Endothelial cell (in vitro differentiated cells): Measurements from ENCODE around the gene DNAJC27. TPM values are rescaled to one million over a fixed set of nuclear protein-coding genes. Genes with fewer than 3 reads are reported as not detected.

Experiments
- DNase-seq: peaks from one replicate; pipeline ENCODE4 v3.0.0; 2021; ENCODE audit warnings: low spot score
- H3K27ac Mint-ChIP-seq: one replicate; pipeline ENCODE4 v1.8.0; 2021; ENCODE audit warnings: mixed read lengths, inconsistent platforms; ENCODE audit not compliant: unreplicated experiment
- H3K27me3 Mint-ChIP-seq: one replicate; pipeline ENCODE4 v1.8.0; 2021; ENCODE audit warnings: mild to moderate bottlenecking, moderate library complexity, mixed read lengths, inconsistent platforms; ENCODE audit not compliant: unreplicated experiment
- H3K36me3 Mint-ChIP-seq: one replicate; pipeline ENCODE4 v1.8.0; 2021; ENCODE audit warnings: mild to moderate bottlenecking, low read depth, mixed read lengths, inconsistent platforms; ENCODE audit not compliant: unreplicated experiment
- H3K4me1 Mint-ChIP-seq: one replicate; pipeline ENCODE4 v1.8.0; 2021; ENCODE audit warnings: mild to moderate bottlenecking, mixed read lengths, inconsistent platforms; ENCODE audit not compliant: unreplicated experiment
- H3K4me3 Mint-ChIP-seq: one replicate; pipeline ENCODE4 v1.8.0; 2021; ENCODE audit warnings: mild to moderate bottlenecking, mixed read lengths, inconsistent platforms; ENCODE audit not compliant: unreplicated experiment
- H3K9me3 Mint-ChIP-seq: one replicate; pipeline ENCODE4 v1.8.0; 2021; ENCODE audit warnings: mixed read lengths, inconsistent platforms; ENCODE audit not compliant: unreplicated experiment
- total RNA-seq: library from RNA; stranded (reverse); fragmentation: NEBNext Ultra II Directional; extraction: Animal tissue kit (Norgen Biotek cat#: 25700); gene quantifications from one replicate; pipeline ENCODE4 v1.2.1, GENCODE V29; 2021; ENCODE audit not compliant: unreplicated experiment
- TF ChIP-seq, protein P1 (sequence below): fragments of 200-600 bp; sonication (generic); IDR thresholded peaks from one replicate; pipeline ENCODE4 v1.5.0; 2021; ENCODE audit warnings: antibody characterized with exemption; ENCODE audit not compliant: unreplicated experiment

Gene DNAJC27
- total RNA-seq, 1 donor from 2014 or later, result 3.5 TPM

DNA sequence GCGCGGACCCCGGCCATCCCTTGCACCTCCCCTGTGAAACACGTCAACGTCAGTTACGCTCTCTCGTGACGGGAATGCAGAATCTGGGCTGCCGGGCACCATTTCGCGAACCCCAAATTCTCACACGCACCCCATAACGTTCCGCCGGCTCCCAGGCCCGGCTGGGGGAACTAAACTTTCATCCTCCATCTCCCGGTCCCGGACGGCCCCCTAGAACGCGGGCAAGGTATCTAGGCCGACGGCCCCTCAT, 544 bp downstream of the DNAJC27 start:
- TF ChIP-seq, protein P1, sequence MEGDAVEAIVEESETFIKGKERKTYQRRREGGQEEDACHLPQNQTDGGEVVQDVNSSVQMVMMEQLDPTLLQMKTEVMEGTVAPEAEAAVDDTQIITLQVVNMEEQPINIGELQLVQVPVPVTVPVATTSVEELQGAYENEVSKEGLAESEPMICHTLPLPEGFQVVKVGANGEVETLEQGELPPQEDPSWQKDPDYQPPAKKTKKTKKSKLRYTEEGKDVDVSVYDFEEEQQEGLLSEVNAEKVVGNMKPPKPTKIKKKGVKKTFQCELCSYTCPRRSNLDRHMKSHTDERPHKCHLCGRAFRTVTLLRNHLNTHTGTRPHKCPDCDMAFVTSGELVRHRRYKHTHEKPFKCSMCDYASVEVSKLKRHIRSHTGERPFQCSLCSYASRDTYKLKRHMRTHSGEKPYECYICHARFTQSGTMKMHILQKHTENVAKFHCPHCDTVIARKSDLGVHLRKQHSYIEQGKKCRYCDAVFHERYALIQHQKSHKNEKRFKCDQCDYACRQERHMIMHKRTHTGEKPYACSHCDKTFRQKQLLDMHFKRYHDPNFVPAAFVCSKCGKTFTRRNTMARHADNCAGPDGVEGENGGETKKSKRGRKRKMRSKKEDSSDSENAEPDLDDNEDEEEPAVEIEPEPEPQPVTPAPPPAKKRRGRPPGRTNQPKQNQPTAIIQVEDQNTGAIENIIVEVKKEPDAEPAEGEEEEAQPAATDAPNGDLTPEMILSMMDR, result no peak
- Mint-ChIP-seq H3K27ac (peak overlapping the region; percentile 94), H3K9me3 (no peaks in the 10 kb centered on the region), H3K4me3 (peak overlapping the region; percentile 99), H3K4me1 (peaks cover 9% of the 10 kb centered on the region), H3K36me3 (peaks cover 7% of the 10 kb centered on the region), H3K27me3 (peaks cover 7% of the 10 kb centered on the region)
- peak; percentile 15 for DNase-seq

DNA sequence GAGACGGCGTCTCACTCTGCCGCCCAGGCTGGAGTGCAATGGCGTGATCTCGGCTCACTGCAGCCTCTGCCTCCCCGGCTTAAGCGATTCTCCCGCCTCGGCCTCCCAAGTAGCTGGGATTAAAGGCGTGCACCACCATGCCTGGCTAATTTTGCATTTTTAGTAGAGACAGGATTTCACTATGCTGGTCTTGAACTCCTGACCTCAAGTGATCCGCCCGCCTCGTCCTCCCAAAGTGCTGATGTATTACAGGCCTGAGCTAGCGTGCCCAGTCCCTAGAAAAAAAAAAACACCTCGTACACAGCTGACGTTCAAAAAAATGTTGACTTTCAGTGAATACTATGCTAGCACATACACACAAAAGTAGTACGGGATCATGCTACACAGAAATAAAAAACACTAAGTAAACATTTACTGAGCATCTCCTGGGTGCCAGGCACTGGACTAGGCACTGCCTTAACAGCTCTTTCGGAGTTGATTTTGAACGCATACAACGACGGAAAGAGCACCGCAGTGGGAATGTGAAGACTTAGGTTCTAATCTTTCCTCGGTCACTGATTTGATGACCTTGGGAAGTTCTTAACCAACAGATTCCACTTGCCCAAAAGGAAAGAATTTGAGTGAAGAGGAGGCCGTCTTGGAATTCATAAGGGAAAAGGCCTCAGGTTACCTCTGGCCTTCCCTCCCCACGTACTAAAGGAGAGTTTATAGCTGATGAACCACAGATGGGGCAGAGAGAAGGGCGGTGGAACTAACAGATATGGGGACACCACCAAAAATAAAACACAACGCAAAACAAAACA, 1.1 kb downstream of the DNAJC27 start:
- TF ChIP-seq, protein P1, result no peak
- Mint-ChIP-seq H3K4me3 (peak overlapping the region; percentile 99), H3K4me1 (peaks cover 9% of the 10 kb centered on the region), H3K27ac (peak overlapping the region; percentile 94), H3K9me3 (no peaks in the 10 kb centered on the region), H3K36me3 (peaks cover 11% of the 10 kb centered on the region), H3K27me3 (peaks cover 7% of the 10 kb centered on the region)
- DNase-seq, result no peak

DNA sequence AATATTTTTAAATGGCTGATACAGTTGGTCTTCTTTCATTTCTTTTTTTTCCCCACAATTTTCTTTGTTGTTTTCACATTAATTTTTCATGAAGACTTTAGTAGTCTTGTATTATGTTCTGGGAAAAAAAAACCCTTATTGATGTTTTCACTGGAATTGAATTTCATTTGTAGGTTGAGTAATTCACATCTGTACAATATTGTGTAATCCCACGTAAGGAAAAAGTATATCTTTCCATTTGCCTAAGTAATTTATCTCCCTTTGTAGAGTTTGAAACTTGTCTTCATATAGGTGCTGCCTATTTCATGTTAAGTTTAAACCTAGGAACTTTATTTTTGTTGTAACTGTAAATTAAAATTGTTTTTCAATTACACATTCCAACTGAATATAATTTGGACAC, 2.0 kb downstream of the DNAJC27 start:
- H3K36me3 Mint-ChIP-seq, result peaks cover 13% of the 10 kb centered on the region
- no peak overlapping the region for H3K4me3 Mint-ChIP-seq
- H3K27me3 Mint-ChIP-seq, result peaks cover 7% of the 10 kb centered on the region
- TF ChIP-seq, protein P1, result no peak
- no peak for DNase-seq
- peaks cover 9% of the 10 kb centered on the region for H3K4me1 Mint-ChIP-seq
- no peak overlapping the region for H3K27ac Mint-ChIP-seq
- H3K9me3 Mint-ChIP-seq, result no peaks in the 10 kb centered on the region

DNA sequence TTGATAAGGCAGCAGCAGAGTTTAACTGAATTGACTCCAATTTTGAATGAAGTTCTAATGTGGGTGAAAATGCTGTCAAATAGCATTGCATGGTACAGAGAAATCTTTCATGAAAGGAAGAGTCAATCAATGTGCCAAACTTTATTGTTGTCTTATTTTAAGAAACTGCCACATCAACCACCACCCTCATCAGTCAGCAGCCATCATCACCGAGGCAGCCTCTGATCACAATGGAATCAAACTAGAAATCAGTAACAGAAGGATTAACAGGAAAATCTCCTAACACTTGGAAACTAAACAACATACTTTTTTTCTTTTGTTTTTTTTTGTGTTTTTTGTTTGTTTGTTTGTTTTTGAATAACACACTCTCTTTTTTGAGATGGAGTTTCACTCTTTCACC, 9.9 kb downstream of the DNAJC27 start:
- peaks cover 39% of the 10 kb centered on the region for H3K36me3 Mint-ChIP-seq
- no peak for DNase-seq
- H3K27ac Mint-ChIP-seq, result no peak overlapping the region
- H3K9me3 Mint-ChIP-seq, result no peaks in the 10 kb centered on the region
- H3K4me1 Mint-ChIP-seq, result peaks cover 8% of the 10 kb centered on the region
- H3K4me3 Mint-ChIP-seq, result no peak overlapping the region
- no peaks in the 10 kb centered on the region for H3K27me3 Mint-ChIP-seq
- TF ChIP-seq, protein P1, result no peak

DNA sequence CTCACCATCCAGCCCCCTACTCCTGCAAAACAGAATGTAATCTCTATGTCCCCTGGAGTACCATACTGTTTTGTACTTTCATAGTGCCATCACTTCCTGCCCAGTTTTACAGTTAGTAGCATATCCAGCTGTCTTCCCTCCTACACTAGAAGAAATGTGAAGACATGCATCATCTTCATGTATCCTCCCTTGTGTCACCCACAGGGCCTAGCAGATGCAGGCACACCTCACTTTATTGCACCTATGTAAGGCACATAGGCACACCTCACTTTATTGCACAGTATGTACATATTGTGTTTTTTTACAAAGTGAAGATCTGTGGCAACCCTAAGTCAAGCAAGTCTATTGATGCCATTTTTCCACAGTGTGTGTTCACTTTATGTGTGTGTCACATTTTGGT, 12.0 kb downstream of the DNAJC27 start:
- Mint-ChIP-seq H3K4me1 (peaks cover 8% of the 10 kb centered on the region), H3K27ac (no peak overlapping the region), H3K36me3 (peaks cover 52% of the 10 kb centered on the region), H3K27me3 (no peaks in the 10 kb centered on the region), H3K4me3 (peak overlapping the region; percentile 1), H3K9me3 (no peaks in the 10 kb centered on the region)
- DNase-seq, result no peak
- TF ChIP-seq, protein P1, result no peak
